SIG-M5 (cell line): ENCODE results near the gene MALRD1.

Source experiments
- DNase-seq: peaks from one replicate; lab custom pipeline; 2025; lab: John Stamatoyannopoulos, UW

Gene MALRD1

GRCh38 chr10:19226025-19226424 is 177.4 kb downstream of the MALRD1 start:
- DNase-seq = no peak

GRCh38 chr10:19231034-19231433 is 182.4 kb downstream of the MALRD1 start:
- no peak for DNase-seq

GRCh38 chr10:19245889-19246752 is 197.5 kb downstream of the MALRD1 start:
- DNase-seq = no peak

DNA sequence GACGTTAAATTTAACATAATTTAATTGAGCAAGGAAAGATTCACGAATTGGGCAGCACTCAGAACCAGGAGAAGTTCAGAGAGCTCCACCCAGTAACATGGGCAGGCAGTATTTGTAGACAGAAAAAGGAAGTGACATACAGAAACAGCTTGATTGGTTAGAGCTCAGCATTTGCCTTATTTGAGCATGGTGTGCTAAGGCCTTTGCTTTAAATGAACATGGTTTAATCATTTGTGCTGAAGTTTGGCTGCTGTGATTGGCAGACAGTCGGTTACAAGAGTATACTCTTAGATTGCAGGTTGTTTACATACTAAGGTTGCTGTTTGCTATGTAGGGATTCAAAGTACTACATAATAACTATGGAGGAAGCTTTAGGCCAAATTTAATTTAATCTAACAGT is 199.2 kb downstream of the MALRD1 start:
- no peak for DNase-seq

DNA sequence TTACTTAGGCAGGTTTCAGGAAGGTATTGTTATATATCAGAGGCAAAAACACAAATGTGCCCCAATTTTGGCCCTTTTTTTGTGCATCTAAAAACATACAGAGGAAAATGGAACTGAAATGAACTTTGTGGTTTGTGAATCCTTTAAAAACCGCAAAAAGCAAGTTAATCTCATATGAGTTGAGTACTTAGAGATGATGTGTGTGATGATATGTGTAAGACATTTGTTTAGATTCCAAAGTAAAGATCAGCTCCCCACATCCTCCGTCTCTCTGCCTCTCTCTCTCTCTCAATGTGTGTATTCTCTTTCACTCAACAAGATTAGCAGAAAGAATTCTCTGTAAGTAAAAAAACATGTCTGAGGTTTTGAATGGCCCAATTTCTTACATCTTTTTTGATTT is 201.9 kb downstream of the MALRD1 start:
- DNase-seq = no peak

GRCh38 chr10:19252531-19252930 is 203.9 kb downstream of the MALRD1 start:
- DNase-seq = no peak

GRCh38 chr10:19256331-19256730 is 207.7 kb downstream of the MALRD1 start:
- DNase-seq = no peak

GRCh38 chr10:19263262-19263661 is 214.7 kb downstream of the MALRD1 start:
- no peak for DNase-seq

DNA sequence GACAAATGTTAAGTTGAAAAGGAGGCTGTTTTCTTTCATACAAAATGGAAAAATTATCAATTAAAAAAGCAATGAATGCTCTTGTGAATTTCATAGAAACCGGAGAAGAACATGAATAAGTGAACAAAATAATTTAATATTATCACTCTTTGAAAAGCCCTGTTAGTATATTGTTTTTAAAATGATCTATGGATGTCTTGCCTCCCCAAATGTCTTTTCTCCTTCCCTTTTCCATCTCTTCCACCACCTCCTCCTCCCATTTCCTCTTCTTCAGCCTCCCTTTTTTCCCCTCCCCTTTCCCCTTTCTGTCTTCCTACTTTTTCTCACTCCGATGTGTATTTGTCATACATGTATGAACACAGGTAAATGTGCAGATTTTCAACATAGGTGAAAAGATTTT is 234.7 kb downstream of the MALRD1 start:
- DNase-seq = no peak

DNA sequence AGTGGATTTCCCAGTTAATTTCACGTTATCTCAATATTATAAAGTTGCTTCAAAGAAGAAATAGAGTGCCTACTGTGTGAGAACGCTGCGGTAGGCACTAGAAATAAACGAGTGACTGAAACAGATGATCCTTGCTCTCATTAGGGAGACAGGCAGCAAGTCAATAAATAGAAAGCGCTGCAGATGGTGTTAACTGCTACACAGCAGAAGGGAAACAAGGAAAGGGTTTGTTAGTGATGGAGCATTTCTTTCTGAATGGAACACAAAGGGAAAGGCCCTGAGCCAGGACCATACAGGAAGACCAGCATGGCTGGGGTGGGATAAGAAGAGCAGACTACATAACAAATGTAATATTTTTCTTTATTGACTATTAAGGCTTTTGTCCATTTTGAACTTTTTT is 235.2 kb downstream of the MALRD1 start:
- no peak for DNase-seq

DNA sequence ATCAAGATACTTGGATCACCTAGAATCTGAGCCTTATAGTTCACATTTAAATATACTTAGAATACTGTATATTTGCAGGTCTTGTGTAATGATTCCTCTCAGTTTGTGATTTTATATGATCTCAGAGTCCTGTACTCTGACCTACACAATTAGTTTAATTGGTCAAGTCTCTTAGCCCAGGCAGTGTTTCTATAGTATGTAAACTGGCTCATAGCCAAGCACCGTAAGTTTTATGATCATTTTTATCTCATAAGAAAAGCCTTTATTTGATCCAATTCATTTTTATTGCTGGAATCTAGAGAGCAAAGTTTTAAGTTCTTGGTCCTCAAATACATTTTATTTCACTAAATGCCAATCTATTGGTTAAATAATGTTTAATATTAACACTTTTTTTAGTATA is 242.2 kb downstream of the MALRD1 start:
- DNase-seq = no peak

GRCh38 chr10:19294233-19294632 is 245.6 kb downstream of the MALRD1 start:
- no peak for DNase-seq

- no peak for DNase-seq
These were observed 251.0 kb downstream of the MALRD1 start for GRCh38 chr10:19299645-19300044.

DNA sequence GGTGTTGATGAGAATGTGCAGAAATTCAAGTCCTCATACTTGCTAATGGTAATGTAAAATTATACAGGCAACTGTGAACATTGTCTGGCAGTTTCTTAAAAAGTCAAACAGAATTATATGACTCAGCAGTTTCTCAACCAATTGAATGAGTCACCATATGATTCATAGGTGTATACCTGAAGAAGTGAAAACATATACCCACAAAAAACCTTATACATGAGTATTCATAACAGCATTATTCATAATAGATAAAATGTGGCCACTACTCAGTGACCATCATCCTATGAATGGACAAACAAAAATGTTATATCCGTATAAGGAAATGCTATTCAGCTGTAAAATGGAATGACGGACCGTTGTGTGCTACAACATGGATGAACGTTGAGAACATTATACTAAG is 253.5 kb downstream of the MALRD1 start:
- no peak for DNase-seq

DNA sequence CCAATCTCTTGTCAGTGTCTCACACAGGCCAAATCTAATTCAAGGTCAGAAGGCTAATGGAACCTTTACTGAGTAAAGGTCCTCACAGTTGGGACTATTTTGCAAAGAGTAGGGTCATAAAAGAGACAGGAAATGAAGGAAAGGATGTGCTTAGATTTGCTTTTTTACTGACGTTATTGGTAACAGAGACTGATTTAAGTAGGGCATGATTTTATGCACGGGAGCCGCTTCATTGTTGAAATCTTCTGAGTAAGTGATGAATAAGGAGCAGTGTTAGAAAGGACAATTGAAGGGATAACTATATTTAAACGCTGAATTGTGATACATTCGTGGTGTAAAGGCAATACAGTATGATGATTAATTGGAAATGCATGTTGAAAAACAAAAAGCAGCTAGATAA is 261.5 kb downstream of the MALRD1 start:
- no peak for DNase-seq

GRCh38 chr10:19316204-19316870 is 267.7 kb downstream of the MALRD1 start:
- no peak for DNase-seq

DNA sequence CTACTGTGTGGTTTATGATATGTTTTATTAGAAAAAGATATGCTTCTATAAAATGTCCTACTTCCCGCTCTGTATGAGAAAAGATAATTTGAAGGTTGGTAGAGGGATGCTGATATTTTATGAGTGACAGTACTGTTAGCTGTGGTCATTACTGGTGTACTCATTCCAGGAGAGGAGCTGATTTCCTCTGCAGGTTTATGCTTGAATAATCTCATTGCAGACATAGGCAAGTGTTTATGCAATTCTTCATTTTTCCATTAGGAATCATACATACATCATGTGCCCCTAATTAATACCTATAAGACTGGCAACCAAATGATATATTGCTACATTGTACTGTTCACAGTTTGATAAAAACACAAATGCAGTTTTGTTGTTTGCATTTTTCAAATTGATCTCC is 269.4 kb downstream of the MALRD1 start:
- DNase-seq = no peak

- no peak for DNase-seq
These were observed 277.0 kb downstream of the MALRD1 start for GRCh38 chr10:19325581-19325980.

DNA sequence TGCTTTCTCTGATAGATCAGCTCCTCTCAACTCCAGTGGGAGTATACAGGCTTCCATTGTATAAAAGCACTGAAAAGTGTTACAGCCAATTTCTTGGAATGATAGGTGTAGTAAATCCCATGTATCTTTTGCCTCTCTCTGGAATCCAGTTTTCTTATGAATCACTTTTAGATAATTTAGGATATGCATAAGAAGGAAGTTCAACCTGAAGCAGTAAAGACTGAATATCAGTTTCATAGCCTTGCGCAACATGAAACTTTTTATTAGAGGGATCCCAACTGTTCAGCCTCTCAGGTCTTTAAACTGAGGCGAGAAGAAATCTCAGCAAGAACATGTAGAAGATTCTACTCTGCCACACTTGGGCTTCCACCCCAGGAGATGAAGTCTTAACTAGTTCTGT is 280.0 kb downstream of the MALRD1 start:
- DNase-seq = no peak

DNA sequence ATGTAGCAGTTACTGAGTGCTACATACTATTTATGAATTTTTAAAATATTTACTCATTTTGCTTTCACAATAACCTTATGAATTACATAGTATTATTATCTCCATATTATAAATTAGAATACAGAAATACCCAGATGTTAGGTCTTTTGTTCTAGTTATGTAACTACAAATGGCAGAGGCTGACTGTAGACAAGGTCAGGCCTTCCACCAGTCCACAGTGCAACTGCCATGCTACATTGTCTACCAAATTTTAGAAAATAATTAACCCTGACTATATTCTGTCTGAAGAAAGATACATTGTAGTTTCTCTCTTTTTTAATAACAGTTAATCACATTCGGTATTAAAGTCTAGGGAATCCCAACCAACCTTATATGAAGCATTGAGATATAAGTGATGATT is 280.9 kb downstream of the MALRD1 start:
- no peak for DNase-seq

- DNase-seq = no peak
These were observed 283.7 kb downstream of the MALRD1 start for GRCh38 chr10:19332304-19332703.

DNA sequence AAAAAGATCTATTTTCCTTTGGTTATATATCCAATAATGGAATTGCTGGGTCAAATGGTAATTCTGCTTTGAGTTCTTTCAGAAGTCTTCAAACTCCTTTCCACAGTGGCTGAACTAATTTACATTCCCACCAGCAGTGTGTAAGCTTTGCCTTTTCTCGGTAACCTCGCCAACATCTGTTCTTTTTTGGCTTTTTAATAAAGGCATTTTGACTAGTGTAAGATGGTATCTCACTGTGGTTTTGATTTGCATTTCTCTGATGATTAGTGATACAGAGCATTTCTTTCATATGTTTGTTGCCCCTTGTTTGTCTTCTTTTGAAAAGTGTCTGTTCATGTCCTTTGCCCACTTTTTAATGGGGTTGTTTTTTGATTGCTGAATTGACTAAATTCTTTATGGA is 285.0 kb downstream of the MALRD1 start:
- no peak for DNase-seq

GRCh38 chr10:19347621-19348020 is 299.0 kb downstream of the MALRD1 start:
- DNase-seq = no peak

DNA sequence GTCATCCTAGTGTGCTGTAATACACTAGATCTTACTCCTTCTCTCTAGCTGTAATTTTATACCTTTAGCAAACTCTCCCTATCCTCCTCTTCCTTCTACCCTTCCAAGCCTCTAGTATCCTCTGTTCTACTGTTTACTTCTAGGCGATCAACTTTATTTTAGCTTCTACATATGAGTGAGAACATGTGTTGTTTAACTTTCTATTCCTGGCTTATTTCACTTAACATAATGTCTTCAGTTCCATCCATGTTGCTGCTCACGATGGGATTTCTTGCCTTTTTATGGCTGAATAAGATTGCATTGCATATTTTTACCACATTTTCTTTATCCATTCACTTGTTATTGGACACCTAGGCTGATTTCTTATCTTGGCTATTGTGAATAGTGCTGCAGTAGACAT is 318.6 kb downstream of the MALRD1 start:
- DNase-seq = no peak
